A673 (cell line): ENCODE results near the gene MLANA. TPM values are rescaled to one million over a fixed set of nuclear protein-coding genes. Genes with fewer than 3 reads are reported as not detected.

Experiments used
- BruUV-seq: library from RNA; stranded (reverse); fragments of 400-500 nt; replicated peaks from 2 replicates; lab custom pipeline; 2021; lab: Mats Ljungman, UMichigan
- CTCF ChIA-PET: fragments of 300-600 bp; sonication (Branson Sonifier 250); formaldehyde crosslinking; loops from one replicate; lab custom pipeline; 2022; ENCODE audit warnings: antibody characterized with exemption; lab: Charles Lee
- POLR2A ChIA-PET: fragments of 300-600 bp; sonication (Branson Sonifier 250); formaldehyde crosslinking; loops from one replicate; lab custom pipeline; 2022; ENCODE audit warnings: antibody characterized with exemption; ENCODE audit not compliant: low non-redundant PET; lab: Charles Lee
- DNase-seq: peaks from one replicate; pipeline ENCODE4 v3.0.0-alpha.2; 2015; ENCODE audit warnings: low spot score
- H3K27ac ChIP-seq: fragments of 200-600 bp; sonication (generic); 2 replicates; pipeline ENCODE4 v1.5.1; 2016; ENCODE audit warnings: mixed run types, low read depth, mild to moderate bottlenecking, mixed read lengths, antibody characterized with exemption, low read length; ENCODE audit not compliant: poor library complexity, severe bottlenecking
- H3K27me3 ChIP-seq: fragments of 200-600 bp; sonication (generic); replicated peaks from 2 replicates; pipeline ENCODE4 v1.6.1; 2017; ENCODE audit warnings: mixed run types, low read depth, mild to moderate bottlenecking, mixed read lengths, antibody characterized with exemption, low read length; ENCODE audit not compliant: insufficient read depth, poor library complexity
- H3K36me3 ChIP-seq: fragments of 200-600 bp; sonication (generic); 2 replicates; pipeline ENCODE4 v1.6.1; 2016; ENCODE audit warnings: mixed run types, mild to moderate bottlenecking, mixed read lengths, antibody characterized with exemption, low read length; ENCODE audit not compliant: insufficient read depth, poor library complexity, severe bottlenecking
- H3K4me1 ChIP-seq: fragments of 200-600 bp; sonication (generic); 2 replicates; pipeline ENCODE4 v1.6.1; 2017; ENCODE audit warnings: mixed run types, mild to moderate bottlenecking, mixed read lengths, antibody characterized with exemption, low read length; ENCODE audit not compliant: insufficient read depth, poor library complexity, severe bottlenecking
- H3K4me3 ChIP-seq: fragments of 200-600 bp; sonication (generic); 2 replicates; pipeline ENCODE4 v1.5.1; 2016; ENCODE audit warnings: low read depth, mixed run types, mild to moderate bottlenecking, mixed read lengths, low read length; ENCODE audit not compliant: poor library complexity, severe bottlenecking
- H3K9me3 ChIP-seq: fragments of 200-600 bp; sonication (generic); 2 replicates; pipeline ENCODE4 v1.6.1; 2016; ENCODE audit warnings: mixed run types, low read depth, mild to moderate bottlenecking, mixed read lengths, antibody characterized with exemption, low read length; ENCODE audit not compliant: poor library complexity, severe bottlenecking
- EZH2 ChIP-seq: fragments of 200-600 bp; sonication (generic); IDR thresholded peaks from 2 replicates; pipeline ENCODE4 v1.6.1; 2017; ENCODE audit warnings: borderline replicate concordance, low read depth, mild to moderate bottlenecking, mixed read lengths, antibody characterized with exemption, low read length; ENCODE audit not compliant: poor library complexity, severe bottlenecking
- intact Hi-C: fragments of 100-400 bp; cut with micrococcal nuclease; formaldehyde crosslinking; loops from one replicate; pipeline ENCODE4 v1.10.0; 2022; ENCODE audit not compliant: unreplicated experiment
- total RNA-seq: library from RNA; stranded (reverse); gene quantifications from 2 replicates; pipeline ENCODE4 v1.2.3, GENCODE V29; 2021
- TF ChIP-seq, protein P1 (sequence below): fragments of 300-800, 200-600 bp; sonication (generic); conservative IDR thresholded peaks from 2 replicates; pipeline ENCODE4 v1.5.1; 2017; ENCODE audit warnings: low read depth, mild to moderate bottlenecking, antibody characterized with exemption, low read length, moderate library complexity, mixed read lengths

Gene MLANA
- total RNA-seq, 1 experiment from 2014 or later: not detected

DNA sequence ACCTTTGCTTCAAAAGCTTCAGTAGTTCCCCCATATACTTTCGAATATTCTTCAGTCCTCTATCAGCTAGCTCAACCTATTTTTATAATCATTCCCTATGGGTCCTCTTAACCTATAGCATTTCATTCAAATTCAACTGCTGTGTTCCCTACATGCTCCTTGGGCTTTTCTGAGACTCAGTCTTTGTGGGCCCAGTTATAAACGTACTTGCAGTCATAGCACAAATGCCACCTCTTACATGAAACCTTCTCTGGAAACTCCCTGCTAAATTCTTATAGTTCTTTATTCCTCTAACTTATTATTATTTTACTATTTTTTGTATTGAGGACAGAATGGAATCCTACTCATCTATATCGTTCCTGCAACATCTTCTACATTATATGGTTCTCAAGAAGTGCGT lies 24.7 kb downstream of the MLANA start:
- H3K4me3 ChIP-seq: no peak overlapping the region
- no peaks in the 10 kb centered on the region for H3K4me1 ChIP-seq
- no TSS peak for BruUV-seq
- no peaks in the 10 kb centered on the region for H3K9me3 ChIP-seq
- H3K27me3 ChIP-seq: no peaks in the 10 kb centered on the region
- CTCF ChIA-PET: no interaction called here
- no peak overlapping the region for H3K27ac ChIP-seq
- intact Hi-C loops: no loop called here
- H3K36me3 ChIP-seq: no peaks in the 10 kb centered on the region
- POLR2A ChIA-PET: no interaction called here
- TF ChIP-seq, protein P1, sequence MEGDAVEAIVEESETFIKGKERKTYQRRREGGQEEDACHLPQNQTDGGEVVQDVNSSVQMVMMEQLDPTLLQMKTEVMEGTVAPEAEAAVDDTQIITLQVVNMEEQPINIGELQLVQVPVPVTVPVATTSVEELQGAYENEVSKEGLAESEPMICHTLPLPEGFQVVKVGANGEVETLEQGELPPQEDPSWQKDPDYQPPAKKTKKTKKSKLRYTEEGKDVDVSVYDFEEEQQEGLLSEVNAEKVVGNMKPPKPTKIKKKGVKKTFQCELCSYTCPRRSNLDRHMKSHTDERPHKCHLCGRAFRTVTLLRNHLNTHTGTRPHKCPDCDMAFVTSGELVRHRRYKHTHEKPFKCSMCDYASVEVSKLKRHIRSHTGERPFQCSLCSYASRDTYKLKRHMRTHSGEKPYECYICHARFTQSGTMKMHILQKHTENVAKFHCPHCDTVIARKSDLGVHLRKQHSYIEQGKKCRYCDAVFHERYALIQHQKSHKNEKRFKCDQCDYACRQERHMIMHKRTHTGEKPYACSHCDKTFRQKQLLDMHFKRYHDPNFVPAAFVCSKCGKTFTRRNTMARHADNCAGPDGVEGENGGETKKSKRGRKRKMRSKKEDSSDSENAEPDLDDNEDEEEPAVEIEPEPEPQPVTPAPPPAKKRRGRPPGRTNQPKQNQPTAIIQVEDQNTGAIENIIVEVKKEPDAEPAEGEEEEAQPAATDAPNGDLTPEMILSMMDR: no peak
- TF ChIP-seq EZH2: no peak
- no peak for DNase-seq

DNA sequence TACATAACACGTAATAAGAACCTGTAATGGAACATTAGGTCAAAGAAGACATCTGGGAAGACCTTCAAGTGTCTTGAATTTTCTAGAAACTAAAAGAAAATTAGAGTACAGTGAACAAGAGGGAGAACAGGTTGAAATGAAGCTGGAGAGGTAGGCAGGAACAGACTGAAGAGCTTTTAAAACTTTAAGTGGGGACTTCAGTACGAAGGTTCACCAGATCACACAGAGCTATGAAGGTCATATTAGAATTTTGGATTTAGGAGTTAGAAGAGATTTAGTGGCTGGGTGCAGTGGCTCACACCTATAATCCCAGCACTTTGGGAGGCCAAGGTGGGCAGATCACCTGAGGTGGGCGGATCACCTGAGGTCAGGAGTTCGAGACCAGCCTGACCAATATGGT lies 26.6 kb downstream of the MLANA start:
- H3K36me3 ChIP-seq: no peaks in the 10 kb centered on the region
- H3K4me3 ChIP-seq: no peak overlapping the region
- H3K27ac ChIP-seq: no peak overlapping the region
- no peak for TF ChIP-seq EZH2
- TF ChIP-seq, protein P1: no peak
- H3K27me3 ChIP-seq: no peaks in the 10 kb centered on the region
- intact Hi-C loops: no loop called here
- POLR2A ChIA-PET: no interaction called here
- no peaks in the 10 kb centered on the region for H3K4me1 ChIP-seq
- BruUV-seq: no TSS peak
- CTCF ChIA-PET: no interaction called here
- no peaks in the 10 kb centered on the region for H3K9me3 ChIP-seq
- DNase-seq: no peak

DNA sequence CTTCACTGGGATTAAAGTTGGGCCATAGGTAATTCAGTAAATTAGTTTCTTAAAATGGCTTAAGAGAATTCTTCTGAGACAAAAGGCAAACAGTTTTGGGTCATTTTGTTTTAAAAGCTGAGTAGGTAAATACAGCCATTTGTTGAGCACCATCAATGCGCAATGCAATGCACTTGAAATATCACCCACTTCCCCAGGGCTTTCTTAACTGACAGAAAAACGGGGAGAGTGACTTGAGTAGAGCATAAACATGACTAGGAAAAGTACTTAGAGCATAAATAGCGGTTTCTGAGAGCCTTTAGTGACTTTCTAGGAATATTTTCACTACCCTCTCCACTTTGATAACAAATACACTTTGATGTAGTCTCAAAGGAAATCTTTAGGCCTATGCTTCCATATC lies 27.2 kb downstream of the MLANA start:
- no peaks in the 10 kb centered on the region for H3K4me1 ChIP-seq
- H3K27ac ChIP-seq: no peak overlapping the region
- H3K4me3 ChIP-seq: no peak overlapping the region
- no peak for TF ChIP-seq EZH2
- TF ChIP-seq, protein P1: no peak
- H3K27me3 ChIP-seq: no peaks in the 10 kb centered on the region
- H3K36me3 ChIP-seq: no peaks in the 10 kb centered on the region
- intact Hi-C loops: no loop called here
- ChIA-PET POLR2A (interaction anchor here (0.5 kb wide), 1 partner anchor 366 kb away, joined by 3 read pairs; no protein-coding TSS in a partner anchor), CTCF (no interaction called here)
- BruUV-seq: no TSS peak
- no peaks in the 10 kb centered on the region for H3K9me3 ChIP-seq
- DNase-seq: no peak
